Neural cell (in vitro differentiated cells): Measurements from ENCODE around the gene SHROOM2. TPM values are rescaled to one million over a fixed set of nuclear protein-coding genes. Genes with fewer than 3 reads are reported as not detected.

Source experiments
- H2AFZ ChIP-seq: fragments of 200-600, 300-800 bp; sonication (generic), shearing (Covaris generic); 2 replicates; pipeline ENCODE4 v1.6.0; 2014; ENCODE audit warnings: low read depth, mild to moderate bottlenecking, antibody characterized with exemption, low read length, moderate library complexity
- H3F3A ChIP-seq: fragments of 200-600 bp; shearing (Covaris generic); 2 replicates; pipeline ENCODE4 v1.6.1; 2016; ENCODE audit warnings: mild to moderate bottlenecking, moderate library complexity, mixed read lengths, antibody characterized with exemption, low read length; ENCODE audit not compliant: insufficient read depth, poor library complexity, severe bottlenecking
- H3K27ac ChIP-seq: fragments of 200-600, 300-800 bp; sonication (generic), shearing (Covaris generic); 2 replicates; pipeline ENCODE4 v1.5.1; 2014; ENCODE audit warnings: mild to moderate bottlenecking, low read length, moderate library complexity
- H3K27me3 ChIP-seq: fragments of 300-800, 200-600 bp; sonication (generic), shearing (Covaris generic); 2 replicates; pipeline ENCODE4 v1.6.0; 2014; ENCODE audit warnings: mild to moderate bottlenecking, low read depth, low read length, moderate library complexity; ENCODE audit not compliant: insufficient read depth
- H3K36me3 ChIP-seq: fragments of 300-800, 200-600 bp; sonication (generic), shearing (Covaris generic); 2 replicates; pipeline ENCODE4 v1.5.1; 2014; ENCODE audit warnings: mild to moderate bottlenecking, antibody characterized with exemption, low read length, moderate library complexity; ENCODE audit not compliant: insufficient read depth
- H3K4me2 ChIP-seq: fragments of 300-800, 200-600 bp; sonication (generic), shearing (Covaris generic); 2 replicates; pipeline ENCODE4 v1.6.0; 2014; ENCODE audit warnings: mild to moderate bottlenecking, low read length
- H3K4me3 ChIP-seq: fragments of 300-800, 200-600 bp; sonication (generic), shearing (Covaris generic); 2 replicates; pipeline ENCODE4 v1.5.1; 2014; ENCODE audit warnings: mild to moderate bottlenecking, low read length, moderate library complexity
- H3K79me2 ChIP-seq: fragments of 200-600 bp; shearing (Covaris generic); replicated peaks from 2 replicates; pipeline ENCODE4 v1.6.0; 2014; ENCODE audit warnings: mild to moderate bottlenecking, low read length, moderate library complexity; ENCODE audit not compliant: insufficient read depth
- H3K9ac ChIP-seq: fragments of 300-800, 200-600 bp; sonication (generic), shearing (Covaris generic); 2 replicates; pipeline ENCODE4 v1.6.1; 2016; ENCODE audit warnings: mild to moderate bottlenecking, low read length, mixed read lengths
- H3K9me2 ChIP-seq: fragments of 200-600 bp; shearing (Covaris generic); 2 replicates; pipeline ENCODE4 v1.6.1; 2016; ENCODE audit warnings: mild to moderate bottlenecking, low read length, mixed read lengths; ENCODE audit not compliant: insufficient read depth
- H3K9me3 ChIP-seq: fragments of 200-600, 300-800 bp; sonication (generic), shearing (Covaris generic); 2 replicates; pipeline ENCODE4 v1.6.1; 2016; ENCODE audit warnings: mild to moderate bottlenecking, mixed run types, low read length, moderate library complexity, mixed read lengths
- H4K20me1 ChIP-seq: fragments of 200-600 bp; shearing (Covaris generic); 2 replicates; pipeline ENCODE4 v1.6.1; 2016; ENCODE audit warnings: mild to moderate bottlenecking, mixed run types; ENCODE audit not compliant: insufficient read depth
- CTCF ChIP-seq: fragments of 450-650 bp; IDR thresholded peaks from 2 replicates; pipeline ENCODE4 v1.5.1; 2014; ENCODE audit warnings: antibody characterized with exemption, mild to moderate bottlenecking, moderate library complexity; ENCODE audit not compliant: poor library complexity, severe bottlenecking
- EP300 ChIP-seq: fragments of 450-650 bp; conservative IDR thresholded peaks from 2 replicates; pipeline ENCODE4 v1.6.1; 2014; ENCODE audit warnings: antibody characterized with exemption, mild to moderate bottlenecking, moderate library complexity; ENCODE audit not compliant: poor library complexity, severe bottlenecking
- EZH2 ChIP-seq: fragments of 200-600, 300-800 bp; shearing (Covaris generic), sonication (generic); IDR thresholded peaks from 2 replicates; pipeline ENCODE4 v1.6.1; 2014; ENCODE audit warnings: antibody characterized with exemption, low read length, borderline replicate concordance, mild to moderate bottlenecking; ENCODE audit not compliant: insufficient read depth, poor library complexity, severe bottlenecking
- MXI1 ChIP-seq: fragments of 450-650 bp; conservative IDR thresholded peaks from 2 replicates; pipeline ENCODE4 v1.6.1; 2014; ENCODE audit warnings: antibody characterized with exemption, mild to moderate bottlenecking; ENCODE audit not compliant: poor library complexity, severe bottlenecking
- POLR2AphosphoS5 ChIP-seq: IDR thresholded peaks from 2 replicates; pipeline ENCODE4 v1.6.1; 2012
- RAD21 ChIP-seq: fragments of 450-650 bp; conservative IDR thresholded peaks from 2 replicates; pipeline ENCODE4 v1.6.1; 2014; ENCODE audit warnings: antibody characterized with exemption, mild to moderate bottlenecking, moderate library complexity
- REST ChIP-seq: IDR thresholded peaks from 2 replicates; pipeline ENCODE4 v1.6.1; 2012; ENCODE audit warnings: borderline replicate concordance
- SMC3 ChIP-seq: fragments of 450-650 bp; conservative IDR thresholded peaks from 2 replicates; pipeline ENCODE4 v1.6.1; 2014; ENCODE audit warnings: antibody characterized with exemption, mild to moderate bottlenecking, moderate library complexity; ENCODE audit not compliant: poor library complexity
- TAF1 ChIP-seq: IDR thresholded peaks from 2 replicates; pipeline ENCODE4 v1.6.1; 2012; ENCODE audit warnings: low read depth
- polyA plus RNA-seq: library from polyadenylated mRNA; depleted of rRNA; stranded (reverse); fragments of >200 nt; gene quantifications from 2 replicates; pipeline ENCODE4 v1.2.3, GENCODE V29; 2014

The SHROOM2 gene
- polyA plus RNA-seq, 1 donor from 2014 or later = 9.2 TPM

GRCh38 chrX:9758021-9758638 is 28.1 kb upstream of the SHROOM2 start:
- Histone ChIP-seq H3K36me3 (no peaks in the 10 kb centered on the region), H3K9me3 (no peaks in the 10 kb centered on the region), H3K27ac (no peak overlapping the region), H3K79me2 (no peaks in the 10 kb centered on the region), H2AFZ (no peak overlapping the region), H3K9ac (no peak overlapping the region), H4K20me1 (no peaks in the 10 kb centered on the region), H3K27me3 (no peaks in the 10 kb centered on the region), H3K4me3 (no peak overlapping the region), H3F3A (no peaks in the 10 kb centered on the region), H3K9me2 (no peaks in the 10 kb centered on the region), H3K4me2 (no peak overlapping the region)
- TF ChIP-seq TAF1 (no peak), EP300 (no peak), SMC3 (no peak), CTCF (no peak), MXI1 (no peak), EZH2 (no peak), POLR2AphosphoS5 (no peak), REST (no peak), RAD21 (no peak)

GRCh38 chrX:9759337-9759736 is 26.9 kb upstream of the SHROOM2 start:
- Histone ChIP-seq H3K4me3 (no peak overlapping the region), H3K9ac (no peak overlapping the region), H3K36me3 (no peaks in the 10 kb centered on the region), H3K79me2 (no peaks in the 10 kb centered on the region), H3K4me2 (no peak overlapping the region), H3K9me3 (no peaks in the 10 kb centered on the region), H4K20me1 (no peaks in the 10 kb centered on the region), H3K9me2 (no peaks in the 10 kb centered on the region), H3F3A (no peaks in the 10 kb centered on the region), H3K27ac (no peak overlapping the region), H3K27me3 (no peaks in the 10 kb centered on the region), H2AFZ (no peak overlapping the region)
- no peak for TF ChIP-seq SMC3
- no peak for TF ChIP-seq RAD21
